Stimulated activated CD8-positive, alpha-beta memory T cell treated with anti-CD3 and anti-CD28 coated beads, Interleukin-7, amount 100 ng/mL, for 24 hours (primary cell): ENCODE data around the gene NELFB.

Source experiments
- DNase-seq: peaks from one replicate; pipeline ENCODE4 v3.0.0-alpha.2; 2020; ENCODE audit warnings: low read depth

NELFB gene

DNA sequence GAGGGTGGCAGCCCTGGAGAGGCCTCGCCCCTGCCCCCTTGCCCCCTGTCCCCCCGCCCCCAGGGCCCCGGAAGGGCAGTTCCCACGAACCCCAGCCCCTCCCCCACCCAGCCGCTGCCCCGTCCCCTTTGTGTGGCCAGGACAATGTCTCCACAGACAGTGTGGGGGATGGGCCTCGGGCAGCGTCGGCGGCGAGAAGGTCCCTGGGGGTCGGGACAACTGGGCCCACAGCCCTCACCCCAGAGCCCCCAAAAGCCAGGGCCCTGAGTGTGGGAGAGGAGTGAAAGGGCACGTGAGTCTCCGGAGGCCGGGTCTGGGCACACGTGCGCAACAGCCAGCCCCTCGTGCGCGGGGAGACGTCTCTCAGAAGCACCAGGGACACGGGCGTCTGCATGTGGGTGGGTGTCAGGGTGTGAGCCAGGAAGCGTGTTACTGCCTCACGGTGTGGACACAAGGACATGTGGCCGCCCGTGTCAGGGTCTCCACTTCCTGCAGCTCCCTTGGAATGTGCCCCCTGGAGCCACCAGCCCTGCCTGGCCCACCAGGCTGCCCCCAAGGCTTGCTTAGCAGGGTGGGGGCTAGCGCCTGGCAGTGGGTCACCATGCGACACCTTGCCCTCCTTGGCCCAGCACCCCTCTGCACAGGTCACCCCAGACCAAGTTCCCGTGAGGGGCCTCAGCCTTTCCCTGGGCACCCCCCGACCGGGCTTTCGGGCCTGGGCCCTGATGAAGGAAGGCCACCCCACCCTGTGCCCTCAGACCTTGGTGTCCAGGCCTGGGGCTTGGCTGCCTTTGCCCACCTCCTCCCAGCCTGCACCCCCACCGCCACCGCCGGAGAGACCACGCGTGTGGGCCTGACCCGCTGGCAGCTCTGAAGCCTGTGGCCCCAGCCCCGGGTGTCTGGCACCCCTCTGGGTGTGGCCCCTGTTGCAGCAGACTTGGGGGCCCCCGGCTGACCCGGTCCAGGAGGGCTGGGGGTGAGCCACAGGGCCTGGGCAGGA lies 59.7 kb downstream of the NELFB start:
- DNase-seq = no peak

GRCh38 chr9:137315581-137316011 lies 60.5 kb downstream of the NELFB start:
- no peak for DNase-seq

GRCh38 chr9:137316012-137316981 lies 61.2 kb downstream of the NELFB start:
- no peak for DNase-seq

GRCh38 chr9:137317021-137317717 lies 62.0 kb downstream of the NELFB start:
- no peak for DNase-seq

DNA sequence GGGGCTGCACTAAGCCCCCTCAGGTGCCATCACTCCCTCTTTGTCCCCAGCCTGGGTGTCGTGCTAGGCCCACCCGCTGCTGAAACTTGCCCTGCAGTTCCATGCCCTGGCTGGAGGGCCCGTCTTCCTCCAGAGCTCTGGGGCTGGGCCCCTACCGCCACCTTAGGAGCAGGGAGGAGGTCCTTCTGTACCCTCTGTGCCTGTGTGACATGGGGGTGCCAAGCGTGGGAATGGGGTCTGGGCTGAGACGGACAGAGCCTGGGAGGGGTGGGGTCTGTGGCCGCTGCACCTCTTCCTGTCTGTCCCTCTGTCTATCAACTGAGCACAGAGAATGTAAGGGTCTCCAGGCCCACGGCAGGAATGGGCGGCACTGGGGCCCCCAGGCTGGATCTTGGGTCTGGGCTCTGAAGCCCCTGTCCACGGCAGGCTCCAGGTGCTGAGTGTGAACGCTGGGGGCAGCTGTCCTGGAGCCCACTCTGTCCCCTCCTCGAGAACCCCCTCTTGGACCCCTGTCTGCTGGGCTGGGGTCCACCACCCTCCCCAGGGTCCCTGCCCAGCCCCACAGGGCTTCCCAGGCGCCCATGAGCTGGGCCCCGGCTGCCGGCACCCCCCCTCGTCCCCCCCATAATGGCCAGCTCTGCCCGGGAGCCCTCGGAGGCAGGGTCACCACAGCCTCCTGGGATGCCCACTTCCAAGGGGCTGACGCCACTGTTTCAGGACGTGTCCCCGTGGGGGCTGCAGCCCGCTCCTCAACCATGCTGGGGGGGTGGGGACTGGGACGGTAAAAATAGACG lies 62.8 kb downstream of the NELFB start:
- DNase-seq = no peak

DNA sequence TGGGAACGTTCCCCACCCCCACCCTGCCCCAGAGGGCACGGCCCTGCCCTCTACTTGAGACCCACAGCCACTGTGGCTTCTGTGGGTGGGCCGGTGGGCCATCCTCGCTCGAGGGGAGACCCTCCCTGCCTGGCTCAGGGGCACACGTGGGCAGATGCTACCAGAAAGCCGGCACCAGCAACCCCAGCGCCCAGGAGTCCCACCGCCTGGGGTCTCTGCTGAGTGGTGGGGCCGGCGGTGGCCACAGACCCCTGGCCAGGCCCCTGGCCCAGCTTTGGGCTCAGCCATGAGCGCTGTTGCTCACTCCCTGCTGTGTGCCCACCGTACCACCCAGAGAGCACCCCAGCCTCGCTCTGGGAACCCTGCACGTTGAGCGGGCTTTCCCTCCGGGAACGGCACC lies 63.5 kb downstream of the NELFB start:
- no peak for DNase-seq

DNA sequence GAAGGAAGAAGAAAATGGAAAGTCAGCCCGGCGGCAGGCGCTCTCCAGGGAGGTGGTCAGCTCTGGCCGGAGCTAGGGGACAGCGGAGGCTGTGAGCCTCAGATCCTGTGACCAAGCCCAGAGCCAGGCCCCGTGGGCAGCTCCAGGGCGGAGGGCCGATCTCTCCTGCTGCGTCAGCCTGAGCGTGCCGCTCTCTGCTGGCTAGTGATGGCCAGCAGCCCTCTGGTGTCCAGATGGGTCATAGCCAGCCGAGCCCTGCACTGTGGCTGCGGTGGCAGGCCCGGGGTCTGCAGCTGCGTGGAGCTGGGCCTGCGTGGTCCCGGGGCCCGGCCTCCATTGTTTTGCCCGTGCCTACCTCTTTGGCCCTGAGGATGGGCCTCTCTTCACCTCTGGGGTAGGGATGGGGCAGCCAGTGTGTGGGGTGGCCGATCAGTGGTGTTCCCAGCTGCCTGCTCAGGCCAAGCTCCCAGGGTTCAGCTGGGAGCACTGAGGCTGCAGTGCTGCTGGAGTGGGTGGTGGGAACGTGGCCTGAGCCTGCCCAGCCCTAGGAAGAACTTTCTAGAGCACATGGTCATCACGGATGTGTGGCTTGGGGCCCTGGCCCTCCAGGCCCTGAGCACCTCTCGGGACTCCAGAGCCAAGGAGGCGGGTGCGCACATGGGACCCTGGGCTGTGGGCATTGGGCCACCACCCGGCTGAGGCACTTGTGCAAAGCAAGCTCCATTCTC lies 64.0 kb downstream of the NELFB start:
- DNase-seq = no peak

- DNase-seq = no peak
Observed at GRCh38 chr9:137319739-137320551, 64.8 kb downstream of the NELFB start.

GRCh38 chr9:137320555-137321384 lies 65.6 kb downstream of the NELFB start:
- DNase-seq = no peak

- DNase-seq = no peak
Observed at GRCh38 chr9:137321726-137322361, 66.7 kb downstream of the NELFB start.
